Mucosa of rectum (tissue), 2 donors: ENCODE results near the gene RGS8.
"Not testable (repeated sequence)": the region's sequence is repeated elsewhere in the genome, so short reads cannot be mapped to it uniquely, and the experiment has no call there.

Experiments
- H3K27ac ChIP-seq, 2 donors: one replicate each; pipeline ENCODE4 v1.7.0; 2013; ENCODE audit warnings: inconsistent platforms in 2 of 2, low read depth in 2 of 2, low read length in 2 of 2
- H3K27me3 ChIP-seq, 2 donors: one replicate each; pipeline ENCODE4 v1.7.0; 2013; ENCODE audit warnings: low read length in 2 of 2; ENCODE audit not compliant: control insufficient read depth in 2 of 2, insufficient read depth in 2 of 2
- H3K36me3 ChIP-seq, 2 donors: one replicate each; pipeline ENCODE4 v1.7.0; 2013; ENCODE audit warnings: low read length in 2 of 2; ENCODE audit not compliant: control insufficient read depth in 2 of 2, insufficient read depth in 2 of 2
- H3K4me1 ChIP-seq, 2 donors: one replicate each; pipeline ENCODE4 v1.7.0; 2013; ENCODE audit warnings: low read length in 2 of 2, mild to moderate bottlenecking in 1 of 2; ENCODE audit not compliant: control insufficient read depth in 2 of 2, insufficient read depth in 2 of 2
- H3K4me3 ChIP-seq, 2 donors: one replicate each; pipeline ENCODE4 v1.7.0; 2013; ENCODE audit warnings: low read length in 2 of 2
- H3K9ac ChIP-seq, 2 donors: one replicate each; pipeline ENCODE4 v1.7.0; 2013; ENCODE audit warnings: low read length in 2 of 2, low read depth in 1 of 2, mild to moderate bottlenecking in 1 of 2
- H3K9me3 ChIP-seq, 2 donors: one replicate each; pipeline ENCODE4 v1.7.0; 2013; ENCODE audit warnings: low read length in 2 of 2; ENCODE audit not compliant: control insufficient read depth in 2 of 2
- donor health status: healthy.
- donor health status: Normal muscosa, but diverticular disease.

RGS8 gene

DNA sequence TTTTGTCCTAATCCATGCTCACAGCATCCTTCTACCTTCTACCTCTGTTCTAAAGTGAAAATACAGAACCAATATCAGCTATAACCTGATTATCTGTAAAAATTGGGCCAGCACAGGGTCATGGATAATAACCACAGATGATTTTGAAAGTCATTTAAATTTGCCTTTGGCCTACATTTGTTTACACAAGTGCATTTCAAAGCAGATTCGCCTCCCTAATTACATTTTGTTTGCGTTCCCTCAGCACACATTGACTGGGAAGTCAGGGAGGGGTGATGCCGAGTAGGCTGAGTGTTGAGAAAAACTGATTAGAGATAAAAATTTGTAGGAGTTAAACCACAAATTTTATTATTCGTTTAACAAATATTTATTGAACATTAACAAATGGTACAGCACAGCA is 19.2 kb upstream of the RGS8 start:
- no peak overlapping the region for H3K9ac ChIP-seq
- H3K27ac ChIP-seq, result no peak overlapping the region
- H3K4me1 ChIP-seq, result no peaks in the 10 kb centered on the region
- no peaks in the 10 kb centered on the region for H3K36me3 ChIP-seq
- no peak overlapping the region for H3K4me3 ChIP-seq
- no peaks in the 10 kb centered on the region for H3K9me3 ChIP-seq
- H3K27me3 ChIP-seq, result no peaks in the 10 kb centered on the region

DNA sequence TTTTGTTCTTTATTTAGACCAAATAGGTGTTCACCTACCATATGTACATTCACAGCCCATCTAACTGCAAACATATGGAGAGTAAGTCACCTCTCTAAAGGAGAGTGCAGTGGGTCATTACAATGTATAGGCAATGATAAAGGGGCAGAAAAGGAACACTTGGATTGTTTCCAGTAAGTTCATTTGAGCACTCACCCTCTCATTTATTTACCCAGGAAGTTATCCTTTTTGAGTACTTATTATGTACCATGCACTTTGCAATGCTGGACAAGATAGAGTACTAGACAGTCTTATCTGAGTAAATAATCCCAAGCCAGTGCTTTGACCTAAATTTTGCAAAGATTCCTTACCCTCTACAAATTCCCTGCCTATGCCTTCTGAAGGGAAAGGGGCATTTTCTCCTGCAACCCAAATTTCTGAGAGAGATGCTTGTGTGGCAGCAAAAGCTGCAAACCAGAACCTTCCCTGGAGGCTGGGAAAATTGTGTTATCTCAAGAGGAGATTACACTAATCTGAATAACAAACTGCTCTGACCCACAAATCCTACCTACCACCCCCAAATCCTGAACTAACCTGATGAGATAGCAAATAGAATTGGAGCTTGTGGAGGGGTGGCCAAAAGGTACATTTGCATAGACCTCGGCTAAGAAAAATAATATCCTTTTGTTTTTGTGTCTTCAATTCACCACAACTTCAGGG is 18.6 kb upstream of the RGS8 start:
- Histone ChIP-seq H3K9me3 (no peaks in the 10 kb centered on the region), H3K27ac (no peak overlapping the region), H3K36me3 (no peaks in the 10 kb centered on the region), H3K27me3 (no peaks in the 10 kb centered on the region), H3K9ac (no peak overlapping the region), H3K4me3 (no peak overlapping the region), H3K4me1 (no peaks in the 10 kb centered on the region)

DNA sequence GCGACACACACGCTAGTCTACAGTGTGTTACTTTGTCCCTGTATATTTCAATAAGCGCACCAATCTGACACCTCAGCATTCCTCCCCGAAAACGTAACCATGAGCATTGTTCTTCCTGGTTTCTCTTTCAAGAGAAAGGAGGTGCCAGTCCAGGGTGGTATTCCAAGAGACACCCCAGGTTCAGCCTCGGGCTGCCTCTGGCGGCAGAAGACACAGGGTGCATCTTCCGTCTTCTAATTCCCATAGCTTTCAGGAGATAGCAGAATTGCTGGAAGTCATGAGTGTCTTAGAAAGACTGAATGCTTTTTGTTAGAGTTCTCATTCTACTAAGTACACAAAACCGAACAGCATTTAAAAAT is 15.9 kb upstream of the RGS8 start:
- no peak overlapping the region for H3K4me3 ChIP-seq
- no peaks in the 10 kb centered on the region for H3K27me3 ChIP-seq
- H3K9me3 ChIP-seq, result no peaks in the 10 kb centered on the region
- no peak overlapping the region for H3K27ac ChIP-seq
- no peak overlapping the region for H3K9ac ChIP-seq
- no peaks in the 10 kb centered on the region for H3K4me1 ChIP-seq
- H3K36me3 ChIP-seq, result no peaks in the 10 kb centered on the region

DNA sequence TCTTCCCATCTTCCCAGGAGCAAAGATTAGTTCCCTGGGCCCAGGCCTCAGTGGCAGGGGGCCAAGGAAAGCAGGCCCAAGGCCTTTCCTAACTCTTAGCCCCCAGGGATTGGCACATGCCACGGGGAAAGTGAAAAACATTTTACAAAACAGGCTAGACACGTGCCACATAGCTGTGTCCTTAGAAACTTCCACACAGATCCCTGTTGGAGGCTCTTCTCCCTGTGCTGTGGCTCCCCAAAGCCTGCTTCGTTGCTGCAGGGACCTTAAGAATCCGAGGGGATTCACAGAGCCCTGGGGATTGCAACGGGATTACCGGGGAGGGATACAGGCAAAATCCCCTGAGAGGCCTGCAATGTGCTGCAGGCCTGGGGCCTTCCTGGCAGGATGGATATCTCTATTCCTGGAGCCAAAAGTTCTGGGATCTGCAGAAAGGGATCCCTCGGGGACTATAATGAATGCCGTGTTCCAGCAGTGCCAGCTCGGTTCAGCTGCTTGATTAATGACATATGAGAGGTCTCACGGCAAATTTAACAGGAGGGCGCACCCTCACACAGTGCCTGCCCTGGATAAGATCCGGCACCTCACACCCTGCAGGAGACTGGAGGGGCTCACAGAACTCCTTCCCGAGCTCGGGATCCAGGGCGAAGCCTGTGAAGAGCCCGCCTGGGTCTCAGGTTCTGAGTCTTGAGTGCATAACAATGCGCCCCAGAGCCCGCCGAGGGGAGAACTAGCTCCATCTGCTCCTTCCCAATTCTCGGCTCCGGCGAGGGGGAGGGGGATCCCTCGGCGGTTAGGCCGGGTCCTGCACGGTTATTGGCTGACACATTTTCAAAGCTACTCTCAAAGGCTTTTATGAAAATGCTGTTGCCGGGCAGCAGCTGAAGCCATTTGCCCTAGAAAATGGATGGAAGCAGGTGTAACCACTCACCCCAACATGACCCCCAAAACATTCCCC is 15.3 kb upstream of the RGS8 start:
- Histone ChIP-seq H3K9me3 (no peaks in the 10 kb centered on the region), H3K4me3 (no peak overlapping the region), H3K9ac (no peak overlapping the region), H3K4me1 (no peaks in the 10 kb centered on the region), H3K27me3 (no peaks in the 10 kb centered on the region), H3K27ac (no peak overlapping the region), H3K36me3 (no peaks in the 10 kb centered on the region)

DNA sequence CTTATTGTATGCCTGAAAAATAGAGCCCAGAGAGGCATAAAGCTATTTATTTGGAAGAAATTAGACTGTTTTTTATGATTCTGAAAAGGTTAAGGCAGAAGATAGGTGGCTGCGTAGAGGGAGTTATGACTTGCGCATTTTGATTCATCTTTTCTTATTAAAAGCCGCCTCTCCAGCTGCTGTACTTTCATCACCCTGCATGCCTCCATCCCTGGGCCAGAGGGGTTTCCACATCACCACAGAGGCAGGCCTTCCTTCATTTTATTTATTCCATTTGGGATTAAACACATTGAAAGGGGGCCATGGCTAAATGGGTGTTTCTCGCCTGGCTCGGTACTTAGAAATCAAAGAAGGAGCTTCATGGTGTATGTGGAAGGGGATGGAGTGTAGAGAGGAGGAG is 14.6 kb upstream of the RGS8 start:
- Histone ChIP-seq H3K9ac (no peak overlapping the region), H3K36me3 (no peaks in the 10 kb centered on the region), H3K9me3 (no peaks in the 10 kb centered on the region), H3K4me3 (no peak overlapping the region), H3K27me3 (no peaks in the 10 kb centered on the region), H3K4me1 (no peaks in the 10 kb centered on the region), H3K27ac (no peak overlapping the region)

DNA sequence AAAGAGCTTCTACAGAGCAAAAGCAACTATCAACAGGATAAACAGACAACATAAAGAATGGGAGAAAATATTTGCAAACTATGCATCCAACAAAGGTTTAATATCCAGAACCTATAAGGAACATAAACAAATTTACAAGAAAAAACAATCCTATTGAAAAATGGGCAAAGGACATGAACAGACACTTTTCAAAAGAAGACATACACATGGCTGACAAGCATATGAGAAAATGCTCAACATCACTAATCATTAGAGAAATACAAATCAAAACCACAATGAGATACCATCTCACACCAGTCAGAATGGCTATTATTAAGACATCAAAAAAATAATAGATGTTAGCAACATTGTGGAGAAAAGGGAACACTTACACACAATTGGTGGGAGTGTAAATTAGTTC is 8.8 kb upstream of the RGS8 start:
- not testable (repeated sequence) for H3K27ac ChIP-seq, H3K27me3 ChIP-seq

DNA sequence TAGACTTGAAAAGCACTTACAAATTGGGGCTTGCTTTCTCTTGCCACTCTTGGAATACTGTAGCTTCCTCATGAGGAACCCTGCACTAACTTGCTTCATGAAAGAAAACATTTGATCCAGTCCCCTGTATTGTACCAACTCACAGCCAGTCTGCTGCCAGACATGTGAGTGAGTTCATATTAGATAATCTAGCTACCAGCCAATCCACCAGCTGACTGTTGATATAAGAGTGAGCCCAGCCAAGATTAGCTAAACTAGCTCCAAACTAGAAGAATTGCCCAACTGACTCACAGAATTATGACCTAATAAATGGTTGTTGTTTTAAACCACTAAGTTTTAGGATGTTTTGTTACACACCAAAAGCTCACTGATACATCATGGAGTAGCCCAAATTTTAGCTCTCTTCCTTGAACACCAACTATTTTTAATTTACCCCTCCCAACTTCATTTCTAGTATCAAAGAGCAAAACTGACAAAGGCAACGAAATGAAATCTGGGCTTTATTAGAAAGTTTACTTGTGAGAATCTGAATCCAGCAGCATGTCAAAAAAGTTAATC is 6.6 kb upstream of the RGS8 start:
- Histone ChIP-seq H3K27ac (no peak overlapping the region), H3K9me3 (no peaks in the 10 kb centered on the region), H3K9ac (no peak overlapping the region), H3K36me3 (no peaks in the 10 kb centered on the region), H3K4me3 (no peak overlapping the region), H3K27me3 (no peaks in the 10 kb centered on the region), H3K4me1 (no peaks in the 10 kb centered on the region)

More for the DNA sequence above, 8.8 kb upstream of the RGS8 start:
- H3K36me3 ChIP-seq, H3K4me3 ChIP-seq, H3K9ac ChIP-seq, H3K4me1 ChIP-seq, H3K9me3 ChIP-seq: not testable (repeated sequence)

DNA sequence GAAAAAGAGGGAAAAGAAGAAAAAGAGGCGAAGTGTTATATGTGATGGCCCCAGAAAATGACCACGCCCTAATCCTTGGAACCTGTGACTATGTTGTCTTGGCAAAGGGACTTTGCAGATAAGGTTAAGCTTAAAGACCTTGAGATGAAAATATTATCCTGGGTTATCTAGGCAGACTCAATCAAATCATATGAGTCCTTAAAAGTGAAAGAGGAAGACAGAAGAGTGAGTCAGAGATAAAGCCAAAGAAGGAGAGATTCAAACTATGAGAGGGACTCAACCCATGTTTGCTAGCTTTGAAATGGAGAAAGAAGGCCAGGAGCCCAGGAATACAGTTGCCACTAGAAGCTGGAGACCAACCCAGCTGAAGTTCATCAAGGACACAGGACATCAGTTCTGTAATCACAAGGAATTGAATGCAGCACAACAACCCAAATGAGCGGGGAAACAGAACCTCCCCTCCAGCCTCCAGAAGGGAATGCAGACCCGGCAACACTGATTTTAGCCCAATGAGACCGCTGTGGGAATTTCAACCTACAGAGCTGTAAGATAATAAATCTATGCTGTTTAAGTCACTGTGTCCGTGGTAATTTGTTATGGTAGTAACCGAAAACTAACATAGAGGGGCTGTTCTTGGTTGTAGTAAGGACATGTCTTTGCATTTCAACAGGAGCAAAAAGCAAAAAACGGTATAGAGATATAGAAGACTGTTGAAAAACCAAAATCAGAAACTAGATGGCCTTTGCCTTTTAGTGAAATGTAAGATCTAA is 4.2 kb upstream of the RGS8 start:
- H3K27ac ChIP-seq, result no peak overlapping the region
- no peak overlapping the region for H3K9ac ChIP-seq

DNA sequence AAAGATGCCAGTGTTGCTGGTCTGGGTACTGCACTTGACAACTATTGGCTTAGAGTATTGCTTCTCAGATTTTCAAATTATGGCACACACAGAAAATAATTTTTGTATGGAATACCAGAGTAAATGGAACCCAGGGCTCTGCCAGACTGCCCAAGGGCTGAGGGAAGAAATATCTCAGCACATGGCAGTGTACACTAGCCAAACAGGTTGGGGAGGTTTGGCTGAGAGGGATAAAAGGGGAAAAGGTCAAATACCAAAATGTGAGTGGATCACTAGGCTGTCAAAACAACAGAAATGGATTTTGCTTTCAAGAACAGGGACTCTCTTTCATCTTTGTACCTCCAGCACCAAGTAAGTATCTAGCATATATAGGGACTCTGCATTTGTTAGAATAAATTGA is 3.0 kb upstream of the RGS8 start:
- Histone ChIP-seq H3K27me3 (no peaks in the 10 kb centered on the region), H3K9ac (no peak overlapping the region), H3K27ac (no peak overlapping the region), H3K4me1 (no peaks in the 10 kb centered on the region), H3K4me3 (no peak overlapping the region), H3K36me3 (no peaks in the 10 kb centered on the region), H3K9me3 (no peaks in the 10 kb centered on the region)

More for the DNA sequence above, 4.2 kb upstream of the RGS8 start:
- H3K9me3 ChIP-seq, result no peaks in the 10 kb centered on the region
- H3K4me1 ChIP-seq, result no peaks in the 10 kb centered on the region
- no peaks in the 10 kb centered on the region for H3K36me3 ChIP-seq
- H3K4me3 ChIP-seq, result no peak overlapping the region
- H3K27me3 ChIP-seq, result no peaks in the 10 kb centered on the region

DNA sequence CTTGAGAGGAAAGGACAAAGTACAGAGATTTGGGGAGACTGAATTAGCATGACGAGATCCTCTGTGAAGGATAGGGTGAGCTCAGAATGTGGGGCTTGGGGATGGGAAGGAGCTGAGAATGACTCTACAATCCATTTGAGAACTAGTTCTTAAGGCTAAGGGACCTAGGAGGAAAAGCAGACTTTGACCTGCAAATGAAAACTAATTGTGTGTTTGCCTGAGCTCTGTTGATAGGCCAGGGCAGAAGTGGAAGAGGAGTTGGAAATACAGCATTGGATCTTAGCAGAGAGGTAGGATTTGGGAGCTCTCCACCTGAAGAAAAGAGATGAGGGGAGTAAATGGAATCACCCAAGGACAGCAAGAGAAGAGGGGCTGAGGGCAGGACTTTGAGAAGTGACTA is 2.1 kb upstream of the RGS8 start:
- H3K9ac ChIP-seq, result no peak overlapping the region
- H3K4me3 ChIP-seq, result no peak overlapping the region
- no peaks in the 10 kb centered on the region for H3K27me3 ChIP-seq
- H3K27ac ChIP-seq, result no peak overlapping the region
- no peaks in the 10 kb centered on the region for H3K36me3 ChIP-seq
- H3K4me1 ChIP-seq, result no peaks in the 10 kb centered on the region
- no peaks in the 10 kb centered on the region for H3K9me3 ChIP-seq
